Islet precursor cell (in vitro differentiated cells): ENCODE results near the gene PAXIP1.

Experiments
- DNase-seq: peaks from one replicate; pipeline ENCODE4 v3.0.0-alpha.2; 2018

PAXIP1 gene

GRCh38 chr7:154990964-154991540 lies 11.9 kb downstream of the PAXIP1 start:
- DNase-seq, result no peak

- DNase-seq, result no peak
Observed at GRCh38 chr7:154987571-154987970, 15.4 kb downstream of the PAXIP1 start.

GRCh38 chr7:154986200-154986945 lies 16.6 kb downstream of the PAXIP1 start:
- no peak for DNase-seq

- no peak for DNase-seq
Observed at GRCh38 chr7:154985230-154985629, 17.7 kb downstream of the PAXIP1 start.

GRCh38 chr7:154984601-154985188 lies 18.2 kb downstream of the PAXIP1 start:
- no peak for DNase-seq

- no peak for DNase-seq
Observed at GRCh38 chr7:154978017-154978416, 24.9 kb downstream of the PAXIP1 start.

- DNase-seq, result no peak
Observed at GRCh38 chr7:154977250-154977649, 25.7 kb downstream of the PAXIP1 start.

GRCh38 chr7:154976844-154977243 lies 26.1 kb downstream of the PAXIP1 start:
- DNase-seq, result no peak

GRCh38 chr7:154975984-154976383 lies 26.9 kb downstream of the PAXIP1 start:
- no peak for DNase-seq

- no peak for DNase-seq
Observed at GRCh38 chr7:154973381-154973780, 29.5 kb downstream of the PAXIP1 start.

GRCh38 chr7:154968336-154969001 lies 34.5 kb downstream of the PAXIP1 start:
- DNase-seq, result no peak

- no peak for DNase-seq
Observed at GRCh38 chr7:154967401-154967955, 35.4 kb downstream of the PAXIP1 start.

- no peak for DNase-seq
Observed at GRCh38 chr7:154965014-154965413, 37.9 kb downstream of the PAXIP1 start.

- peak; percentile 72 for DNase-seq
Observed at GRCh38 chr7:154960063-154960790, 42.7 kb downstream of the PAXIP1 start.

- no peak for DNase-seq
Observed at GRCh38 chr7:154956427-154956826, 46.5 kb downstream of the PAXIP1 start.

- DNase-seq, result peak; percentile 75
Observed at GRCh38 chr7:154953006-154953684, 49.8 kb downstream of the PAXIP1 start.

GRCh38 chr7:154950960-154951359 lies 52.0 kb downstream of the PAXIP1 start:
- no peak for DNase-seq

GRCh38 chr7:154947604-154948003 lies 55.3 kb downstream of the PAXIP1 start:
- DNase-seq, result no peak

- no peak for DNase-seq
Observed at GRCh38 chr7:154946166-154946565, 56.8 kb downstream of the PAXIP1 start.

GRCh38 chr7:154943906-154944305 lies 59.0 kb downstream of the PAXIP1 start:
- no peak for DNase-seq

- DNase-seq, result no peak
Observed at GRCh38 chr7:154942691-154943090, 60.2 kb downstream of the PAXIP1 start.

GRCh38 chr7:154937837-154938236 lies 65.1 kb downstream of the PAXIP1 start:
- DNase-seq, result no peak
